SK-N-SH treated with all-trans-retinoic acid at 6 μM for 48 hours (cell line): ENCODE data around the gene OLFM1.

Experiments
- ATAC-seq: fragments of 200-7000 bp; cut with Tn5 transposase; 3 replicates; pipeline ENCODE4 v1.9.1; 2020; ENCODE audit warnings: mild to moderate bottlenecking, moderate library complexity
- ARNTL ChIP-seq: fragments of 450-650 bp; formaldehyde crosslinking; IDR thresholded peaks from 2 replicates; pipeline ENCODE4 v1.5.0; 2020; ENCODE audit warnings: low read depth, mild to moderate bottlenecking, moderate library complexity, borderline replicate concordance
- BACH2 ChIP-seq: fragments of 250-450 bp; sonication (Bioruptor Pico); IDR thresholded peaks from 2 replicates; pipeline ENCODE4 v1.9.0; 2021; ENCODE audit warnings: mild to moderate bottlenecking, borderline replicate concordance
- CSDC2 ChIP-seq: fragments of 250-450 bp; sonication (Bioruptor Pico); IDR thresholded peaks from 2 replicates; pipeline ENCODE4 v1.5.0; 2020; ENCODE audit warnings: mild to moderate bottlenecking, moderate library complexity
- ESRRG ChIP-seq: fragments of 250-450 bp; sonication (Bioruptor Pico); IDR thresholded peaks from 2 replicates; pipeline ENCODE4 v1.6.1; 2021; ENCODE audit warnings: mild to moderate bottlenecking
- GLIS3 ChIP-seq: fragments of 250-450 bp; sonication (Bioruptor Pico); IDR thresholded peaks from 2 replicates; pipeline ENCODE4 v1.5.0; 2020; ENCODE audit warnings: mild to moderate bottlenecking, moderate library complexity
- ISL1 ChIP-seq: fragments of 250-450 bp; sonication (Bioruptor Pico); IDR thresholded peaks from 2 replicates; pipeline ENCODE4 v2.1.2; 2022; ENCODE audit warnings: mild to moderate bottlenecking, moderate library complexity
- PATZ1 ChIP-seq: fragments of 250-450 bp; sonication (Bioruptor Pico); IDR thresholded peaks from 2 replicates; pipeline ENCODE4 v1.8.0; 2020; ENCODE audit warnings: mild to moderate bottlenecking, moderate library complexity, borderline replicate concordance
- PPARA ChIP-seq: fragments of 250-450 bp; sonication (Bioruptor Pico); IDR thresholded peaks from 2 replicates; pipeline ENCODE4 v1.5.0; 2020; ENCODE audit warnings: mild to moderate bottlenecking, borderline replicate concordance
- RARB ChIP-seq: fragments of 250-450 bp; sonication (Bioruptor Pico); IDR thresholded peaks from 2 replicates; pipeline ENCODE4 v1.8.0; 2021; ENCODE audit warnings: mild to moderate bottlenecking, moderate library complexity
- SNAI2 ChIP-seq: fragments of 250-450 bp; sonication (Bioruptor Pico); IDR thresholded peaks from 2 replicates; pipeline ENCODE4 v1.5.0; 2020; ENCODE audit warnings: mild to moderate bottlenecking, moderate library complexity
- TCF4 ChIP-seq: fragments of 250-450 bp; sonication (Bioruptor Pico); IDR thresholded peaks from 2 replicates; pipeline ENCODE4 v1.8.0; 2021; ENCODE audit warnings: mild to moderate bottlenecking, moderate library complexity, borderline replicate concordance
- TSHZ2 ChIP-seq: fragments of 250-450 bp; sonication (Bioruptor Pico); IDR thresholded peaks from 2 replicates; pipeline ENCODE4 v1.5.0; 2020; ENCODE audit warnings: mild to moderate bottlenecking, moderate library complexity
- ZFP3 ChIP-seq: fragments of 250-450 bp; sonication (Bioruptor Pico); IDR thresholded peaks from 2 replicates; pipeline ENCODE4 v1.5.0; 2020; ENCODE audit warnings: mild to moderate bottlenecking, moderate library complexity
- ZFP30 ChIP-seq: fragments of 450-650 bp; formaldehyde crosslinking; IDR thresholded peaks from 2 replicates; pipeline ENCODE4 v1.5.0; 2022; ENCODE audit warnings: mild to moderate bottlenecking, moderate library complexity
- ZNF565 ChIP-seq: fragments of 450-650 bp; formaldehyde crosslinking; conservative IDR thresholded peaks from 2 replicates; pipeline ENCODE4 v1.5.0; 2020; ENCODE audit warnings: low read depth, mild to moderate bottlenecking, moderate library complexity
- ZNF70 ChIP-seq: fragments of 450-650 bp; formaldehyde crosslinking; IDR thresholded peaks from 2 replicates; pipeline ENCODE4 v1.5.0; 2020; ENCODE audit warnings: mild to moderate bottlenecking, moderate library complexity
- ZNF8 ChIP-seq: fragments of 450-650 bp; formaldehyde crosslinking; IDR thresholded peaks from 2 replicates; pipeline ENCODE4 v1.5.0; 2020; ENCODE audit warnings: mild to moderate bottlenecking, moderate library complexity
- TF ChIP-seq, protein P1 (sequence below): fragments of 250-450 bp; sonication (Bioruptor Pico); IDR thresholded peaks from 2 replicates; pipeline ENCODE4 v1.5.1; 2020; ENCODE audit warnings: low read depth, mild to moderate bottlenecking, moderate library complexity
- TF ChIP-seq, protein P2 (sequence below): fragments of 250-450 bp; sonication (Bioruptor Pico); IDR thresholded peaks from 2 replicates; pipeline ENCODE4 v1.8.0; 2021; ENCODE audit warnings: low read depth, mild to moderate bottlenecking, moderate library complexity, borderline replicate concordance

Gene OLFM1

GRCh38 chr9:135075234-135076142 lies 12.0 kb upstream of the OLFM1 start:
- ATAC-seq: peak; percentile 85
- no peak for TF ChIP-seq ESRRG (CRISPR knock-in tag)
- TF ChIP-seq PPARA (CRISPR knock-in tag): no peak
- no peak for TF ChIP-seq BACH2 (CRISPR knock-in tag)
- TF ChIP-seq, all 23 proteins: peak for 0

- no peak for ATAC-seq
- TF ChIP-seq PATZ1: no peak
- no peak for TF ChIP-seq ZNF565 (CRISPR knock-in tag)
- TF ChIP-seq, protein P1, sequence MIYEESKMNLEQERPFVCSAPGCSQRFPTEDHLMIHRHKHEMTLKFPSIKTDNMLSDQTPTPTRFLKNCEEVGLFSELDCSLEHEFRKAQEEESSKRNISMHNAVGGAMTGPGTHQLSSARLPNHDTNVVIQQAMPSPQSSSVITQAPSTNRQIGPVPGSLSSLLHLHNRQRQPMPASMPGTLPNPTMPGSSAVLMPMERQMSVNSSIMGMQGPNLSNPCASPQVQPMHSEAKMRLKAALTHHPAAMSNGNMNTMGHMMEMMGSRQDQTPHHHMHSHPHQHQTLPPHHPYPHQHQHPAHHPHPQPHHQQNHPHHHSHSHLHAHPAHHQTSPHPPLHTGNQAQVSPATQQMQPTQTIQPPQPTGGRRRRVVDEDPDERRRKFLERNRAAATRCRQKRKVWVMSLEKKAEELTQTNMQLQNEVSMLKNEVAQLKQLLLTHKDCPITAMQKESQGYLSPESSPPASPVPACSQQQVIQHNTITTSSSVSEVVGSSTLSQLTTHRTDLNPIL (CRISPR knock-in tag): no peak
- no peak for TF ChIP-seq ESRRG (CRISPR knock-in tag)
- TF ChIP-seq ISL1 (CRISPR knock-in tag): no peak
- TF ChIP-seq CSDC2 (CRISPR knock-in tag): no peak
- TF ChIP-seq RARB: no peak
- TF ChIP-seq ARNTL: no peak
- TF ChIP-seq ZFP3 (CRISPR knock-in tag): no peak
- no peak for TF ChIP-seq GLIS3 (CRISPR knock-in tag)
- TF ChIP-seq, protein P2, sequence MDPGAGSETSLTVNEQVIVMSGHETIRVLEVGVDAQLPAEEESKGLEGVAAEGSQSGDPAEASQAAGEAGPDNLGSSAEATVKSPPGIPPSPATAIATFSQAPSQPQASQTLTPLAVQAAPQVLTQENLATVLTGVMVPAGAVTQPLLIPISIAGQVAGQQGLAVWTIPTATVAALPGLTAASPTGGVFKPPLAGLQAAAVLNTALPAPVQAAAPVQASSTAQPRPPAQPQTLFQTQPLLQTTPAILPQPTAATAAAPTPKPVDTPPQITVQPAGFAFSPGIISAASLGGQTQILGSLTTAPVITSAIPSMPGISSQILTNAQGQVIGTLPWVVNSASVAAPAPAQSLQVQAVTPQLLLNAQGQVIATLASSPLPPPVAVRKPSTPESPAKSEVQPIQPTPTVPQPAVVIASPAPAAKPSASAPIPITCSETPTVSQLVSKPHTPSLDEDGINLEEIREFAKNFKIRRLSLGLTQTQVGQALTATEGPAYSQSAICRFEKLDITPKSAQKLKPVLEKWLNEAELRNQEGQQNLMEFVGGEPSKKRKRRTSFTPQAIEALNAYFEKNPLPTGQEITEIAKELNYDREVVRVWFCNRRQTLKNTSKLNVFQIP (CRISPR knock-in tag): no peak
- no peak for TF ChIP-seq TCF4 (CRISPR knock-in tag)
- no peak for TF ChIP-seq ZNF8 (CRISPR knock-in tag)
- TF ChIP-seq TSHZ2 (CRISPR knock-in tag): no peak
- TF ChIP-seq PPARA (CRISPR knock-in tag): no peak
- no peak for TF ChIP-seq ZFP30
- no peak for TF ChIP-seq ZNF70 (CRISPR knock-in tag)
- TF ChIP-seq, all 23 proteins: peak for 0
These were observed 11.2 kb upstream of the OLFM1 start for GRCh38 chr9:135076143-135076875.

GRCh38 chr9:135076876-135077430 lies 10.5 kb upstream of the OLFM1 start:
- ATAC-seq: no peak
- TF ChIP-seq, protein P1 (CRISPR knock-in tag): no peak
- TF ChIP-seq PPARA (CRISPR knock-in tag) (no peak), SNAI2 (no peak)
- TF ChIP-seq, protein P2 (CRISPR knock-in tag): no peak
